ENCODE data around the gene CMTM8. TPM values are rescaled to one million over a fixed set of nuclear protein-coding genes. Genes with fewer than 3 reads are reported as not detected.

Gene CMTM8
- total RNA-seq, 2 donors from 2014 or later, result 5.8 to 11.6 TPM

- Histone ChIP-seq H3K27ac (ENCODE audit: low read depth, low read length) (no peak overlapping the region), H3K4me1 (ENCODE audit: control insufficient read depth, insufficient read depth, low read length) (peaks cover 19% of the 10 kb centered on the region), H3K27me3 (ENCODE audit: control insufficient read depth, insufficient read depth, low read length, poor library complexity, severe bottlenecking) (no peaks in the 10 kb centered on the region), H3K9me3 (ENCODE audit: control insufficient read depth, low read length) (no peaks in the 10 kb centered on the region), H3K9ac (ENCODE audit: extremely low read depth, low read length, poor library complexity, severe bottlenecking) (no peak overlapping the region), H3K36me3 (ENCODE audit: control insufficient read depth, insufficient read depth, low read length) (no peaks in the 10 kb centered on the region), H3K4me3 (ENCODE audit: low read length) (no peak overlapping the region)
- no peak for TF ChIP-seq CTCF (conservative IDR thresholded peaks at IDR 0.05)
- WGBS, 2 experiments (ENCODE audit: insufficient coverage in 1 of 2, insufficient read length in 1 of 2), result 95 to 100% methylated on average over 1 to 2 of the region's 2 CpGs
- peaks cover 42% of the 10 kb centered on the region for H3K4me1 Mint-ChIP-seq
- H3K9me3 Mint-ChIP-seq, result no peaks in the 10 kb centered on the region
- DNase-seq, result no peak
- H3K27me3 Mint-ChIP-seq (ENCODE audit: insufficient read depth), result no peaks in the 10 kb centered on the region
- no peak overlapping the region for H3K4me3 Mint-ChIP-seq
- no peaks in the 10 kb centered on the region for H3K36me3 Mint-ChIP-seq (ENCODE audit: low read depth)
- H3K27ac Mint-ChIP-seq, result no peak overlapping the region
Measured at GRCh38 chr3:32319607-32320006, 81.1 kb downstream of the CMTM8 start.

DNA sequence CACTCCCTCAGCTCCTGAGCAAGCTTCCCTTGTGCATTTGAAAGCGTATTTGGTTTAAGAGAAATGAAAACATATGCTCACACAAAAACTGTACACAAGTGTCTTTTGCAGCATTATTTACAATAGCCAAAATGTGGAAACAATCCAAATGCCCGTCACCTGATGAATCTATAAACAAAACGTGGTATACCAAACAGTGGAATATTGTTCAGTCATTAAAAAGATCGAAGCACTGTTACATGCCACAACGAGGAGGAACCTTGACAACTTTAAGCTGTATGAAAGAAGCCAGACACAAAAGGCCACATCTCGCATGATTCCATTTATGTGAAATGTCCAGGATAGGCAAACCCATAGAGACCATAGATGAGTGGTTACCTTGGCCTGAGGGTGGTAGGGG is 81.6 kb downstream of the CMTM8 start:
- Mint-ChIP-seq H3K9me3 (no peaks in the 10 kb centered on the region), H3K4me1 (peaks cover 44% of the 10 kb centered on the region), H3K27ac (no peak overlapping the region), H3K27me3 (ENCODE audit: insufficient read depth) (no peaks in the 10 kb centered on the region), H3K4me3 (no peak overlapping the region), H3K36me3 (ENCODE audit: low read depth) (no peaks in the 10 kb centered on the region)
- H3K9me3 ChIP-seq (ENCODE audit: control insufficient read depth, low read length), result no peaks in the 10 kb centered on the region
- no peak overlapping the region for H3K4me3 ChIP-seq (ENCODE audit: low read length)
- no peaks in the 10 kb centered on the region for H3K36me3 ChIP-seq (ENCODE audit: control insufficient read depth, insufficient read depth, low read length)
- 94 to 95% methylated on average over 6 of the region's 6 CpGs for WGBS, 2 experiments (ENCODE audit: insufficient coverage in 1 of 2, insufficient read length in 1 of 2)
- TF ChIP-seq CTCF (conservative IDR thresholded peaks at IDR 0.05), result no peak
- H3K27me3 ChIP-seq (ENCODE audit: control insufficient read depth, insufficient read depth, low read length, poor library complexity, severe bottlenecking), result no peaks in the 10 kb centered on the region
- no peak for DNase-seq
- no peak overlapping the region for H3K9ac ChIP-seq (ENCODE audit: extremely low read depth, low read length, poor library complexity, severe bottlenecking)
- no peak overlapping the region for H3K27ac ChIP-seq (ENCODE audit: low read depth, low read length)
- H3K4me1 ChIP-seq (ENCODE audit: control insufficient read depth, insufficient read depth, low read length), result peaks cover 19% of the 10 kb centered on the region

GRCh38 chr3:32321095-32321790 is 82.8 kb downstream of the CMTM8 start:
- Histone ChIP-seq H3K4me3 (ENCODE audit: low read length) (no peak overlapping the region), H3K9me3 (ENCODE audit: control insufficient read depth, low read length) (no peaks in the 10 kb centered on the region), H3K27me3 (ENCODE audit: control insufficient read depth, insufficient read depth, low read length, poor library complexity, severe bottlenecking) (no peaks in the 10 kb centered on the region), H3K9ac (ENCODE audit: extremely low read depth, low read length, poor library complexity, severe bottlenecking) (no peak overlapping the region), H3K27ac (ENCODE audit: low read depth, low read length) (peak overlapping the region; percentile 69), H3K4me1 (ENCODE audit: control insufficient read depth, insufficient read depth, low read length) (peaks cover 19% of the 10 kb centered on the region), H3K36me3 (ENCODE audit: control insufficient read depth, insufficient read depth, low read length) (no peaks in the 10 kb centered on the region)
- H3K4me1 Mint-ChIP-seq, result peaks cover 50% of the 10 kb centered on the region
- TF ChIP-seq CTCF (conservative IDR thresholded peaks at IDR 0.05), result no peak
- no peaks in the 10 kb centered on the region for H3K27me3 Mint-ChIP-seq (ENCODE audit: insufficient read depth)
- 60 to 68% methylated on average over 13 to 16 of the region's 16 CpGs for WGBS, 2 experiments (ENCODE audit: insufficient coverage in 1 of 2, insufficient read length in 1 of 2)
- H3K36me3 Mint-ChIP-seq (ENCODE audit: low read depth), result no peaks in the 10 kb centered on the region
- peak; percentile 88 for DNase-seq
- peak overlapping the region; percentile 32 for H3K4me3 Mint-ChIP-seq
- H3K9me3 Mint-ChIP-seq, result no peaks in the 10 kb centered on the region
- peak overlapping the region; percentile 93 for H3K27ac Mint-ChIP-seq
